Measurements from ENCODE around the gene KRTAP10-4.

- no peak for TF ChIP-seq USF2 (IDR thresholded peaks at IDR 0.05)
- TF ChIP-seq, protein P1, sequence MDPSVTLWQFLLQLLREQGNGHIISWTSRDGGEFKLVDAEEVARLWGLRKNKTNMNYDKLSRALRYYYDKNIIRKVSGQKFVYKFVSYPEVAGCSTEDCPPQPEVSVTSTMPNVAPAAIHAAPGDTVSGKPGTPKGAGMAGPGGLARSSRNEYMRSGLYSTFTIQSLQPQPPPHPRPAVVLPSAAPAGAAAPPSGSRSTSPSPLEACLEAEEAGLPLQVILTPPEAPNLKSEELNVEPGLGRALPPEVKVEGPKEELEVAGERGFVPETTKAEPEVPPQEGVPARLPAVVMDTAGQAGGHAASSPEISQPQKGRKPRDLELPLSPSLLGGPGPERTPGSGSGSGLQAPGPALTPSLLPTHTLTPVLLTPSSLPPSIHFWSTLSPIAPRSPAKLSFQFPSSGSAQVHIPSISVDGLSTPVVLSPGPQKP (IDR thresholded peaks at IDR 0.05; ENCODE audit: low read depth, low read length) = no peak
Measured at GRCh38 chr21:44533121-44533890, 40.2 kb upstream of the KRTAP10-4 start.

Data from A549 (cell line).